HFFc6 (cell line): ENCODE results near the gene ATP1A3. TPM values are rescaled to one million over a fixed set of nuclear protein-coding genes. Genes with fewer than 3 reads are reported as not detected.

ENCODE experiments used
- DNase-seq: peaks from one replicate; pipeline ENCODE4 v3.0.0-alpha.2; 2018
- H3K27ac Mint-ChIP-seq: 2 replicates; pipeline ENCODE4 v1.8.0; 2020; ENCODE audit warnings: mild to moderate bottlenecking, mixed read lengths
- H3K27me3 Mint-ChIP-seq: 2 replicates; pipeline ENCODE4 v1.8.0; 2021; ENCODE audit warnings: mild to moderate bottlenecking, moderate library complexity, mixed read lengths; ENCODE audit not compliant: insufficient read depth
- H3K36me3 Mint-ChIP-seq: 2 replicates; pipeline ENCODE4 v1.8.0; 2021; ENCODE audit warnings: low read depth, mixed read lengths
- H3K4me1 Mint-ChIP-seq: 2 replicates; pipeline ENCODE4 v1.8.0; 2020; ENCODE audit warnings: low read depth, mixed read lengths
- H3K4me3 Mint-ChIP-seq: 2 replicates; pipeline ENCODE4 v1.8.0; 2020; ENCODE audit warnings: mild to moderate bottlenecking, moderate library complexity, mixed read lengths
- H3K9me3 Mint-ChIP-seq: 2 replicates; pipeline ENCODE4 v1.8.0; 2020; ENCODE audit warnings: mild to moderate bottlenecking, mixed read lengths
- total RNA-seq, 6 experiments: library from RNA; stranded (reverse); fragmentation: NEBNext Ultra II Directional; extraction: Animal tissue kit (Norgen Biotek cat#: 25700); gene quantifications; 2 replicates in 1 of 6; 3 replicates in 5 of 6; pipeline ENCODE4 v1.2.3, GENCODE V29; 2021
- TF ChIP-seq, protein P1 (sequence below): fragments of 200-600 bp; sonication (generic); IDR thresholded peaks from 2 replicates; pipeline ENCODE4 v1.5.0; 2021; ENCODE audit warnings: antibody characterized with exemption, mild to moderate bottlenecking

Gene ATP1A3
- total RNA-seq, 6 experiments from 2014 or later: 0.10 to 0.66 (median 0.33) TPM; not detected in 2

DNA sequence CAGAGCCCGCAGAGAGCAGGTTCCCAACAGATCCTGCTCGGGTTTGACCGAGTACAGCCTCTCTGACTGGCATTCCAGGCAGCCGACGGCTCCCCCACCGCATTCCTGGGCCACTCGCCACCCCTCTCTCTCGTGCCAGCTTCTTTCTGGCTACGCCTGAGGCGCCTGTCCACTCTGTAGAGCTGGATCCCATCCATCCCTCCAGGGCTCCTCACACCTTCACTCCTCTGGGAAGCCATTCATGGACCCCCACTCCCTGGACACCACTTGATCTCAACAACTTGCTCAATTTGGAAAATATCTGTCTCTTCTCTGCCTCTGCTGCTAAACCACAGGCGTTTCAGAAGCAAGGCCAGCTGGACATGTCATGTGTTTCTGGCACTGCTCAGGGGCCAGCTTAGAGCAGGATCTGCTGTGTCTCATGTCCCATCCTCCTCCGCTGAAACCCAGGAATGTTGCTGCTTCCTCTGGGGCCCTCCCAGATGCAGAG, 30.6 kb upstream of the ATP1A3 start:
- Mint-ChIP-seq H3K27me3 (peaks cover 15% of the 10 kb centered on the region), H3K4me3 (peak overlapping the region; percentile 58), H3K9me3 (no peaks in the 10 kb centered on the region), H3K27ac (peak overlapping the region; percentile 67), H3K36me3 (no peaks in the 10 kb centered on the region), H3K4me1 (peaks cover 34% of the 10 kb centered on the region)
- DNase-seq: peak; percentile 67
- TF ChIP-seq, protein P1, sequence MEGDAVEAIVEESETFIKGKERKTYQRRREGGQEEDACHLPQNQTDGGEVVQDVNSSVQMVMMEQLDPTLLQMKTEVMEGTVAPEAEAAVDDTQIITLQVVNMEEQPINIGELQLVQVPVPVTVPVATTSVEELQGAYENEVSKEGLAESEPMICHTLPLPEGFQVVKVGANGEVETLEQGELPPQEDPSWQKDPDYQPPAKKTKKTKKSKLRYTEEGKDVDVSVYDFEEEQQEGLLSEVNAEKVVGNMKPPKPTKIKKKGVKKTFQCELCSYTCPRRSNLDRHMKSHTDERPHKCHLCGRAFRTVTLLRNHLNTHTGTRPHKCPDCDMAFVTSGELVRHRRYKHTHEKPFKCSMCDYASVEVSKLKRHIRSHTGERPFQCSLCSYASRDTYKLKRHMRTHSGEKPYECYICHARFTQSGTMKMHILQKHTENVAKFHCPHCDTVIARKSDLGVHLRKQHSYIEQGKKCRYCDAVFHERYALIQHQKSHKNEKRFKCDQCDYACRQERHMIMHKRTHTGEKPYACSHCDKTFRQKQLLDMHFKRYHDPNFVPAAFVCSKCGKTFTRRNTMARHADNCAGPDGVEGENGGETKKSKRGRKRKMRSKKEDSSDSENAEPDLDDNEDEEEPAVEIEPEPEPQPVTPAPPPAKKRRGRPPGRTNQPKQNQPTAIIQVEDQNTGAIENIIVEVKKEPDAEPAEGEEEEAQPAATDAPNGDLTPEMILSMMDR: no peak

- DNase-seq: no peak
- H3K9me3 Mint-ChIP-seq: no peaks in the 10 kb centered on the region
- H3K27ac Mint-ChIP-seq: no peak overlapping the region
- TF ChIP-seq, protein P1: 0 out of 2 replicates have a peak, but pooled peaks have one; percentile 4
- H3K27me3 Mint-ChIP-seq: peaks cover 15% of the 10 kb centered on the region
- H3K4me3 Mint-ChIP-seq: no peak overlapping the region
- peaks cover 41% of the 10 kb centered on the region for H3K4me1 Mint-ChIP-seq
- H3K36me3 Mint-ChIP-seq: no peaks in the 10 kb centered on the region
Measured at GRCh38 chr19:42023943-42024260, 29.9 kb upstream of the ATP1A3 start.

- Mint-ChIP-seq H3K9me3 (no peaks in the 10 kb centered on the region), H3K4me3 (no peak overlapping the region), H3K36me3 (no peaks in the 10 kb centered on the region), H3K27ac (no peak overlapping the region), H3K4me1 (peaks cover 45% of the 10 kb centered on the region), H3K27me3 (peaks cover 14% of the 10 kb centered on the region)
- peak; percentile 22 for DNase-seq
- TF ChIP-seq, protein P1: peak; percentile 69; the same call in 1 of the 2 replicates
Measured at GRCh38 chr19:42023121-42023942, 29.3 kb upstream of the ATP1A3 start.

DNA sequence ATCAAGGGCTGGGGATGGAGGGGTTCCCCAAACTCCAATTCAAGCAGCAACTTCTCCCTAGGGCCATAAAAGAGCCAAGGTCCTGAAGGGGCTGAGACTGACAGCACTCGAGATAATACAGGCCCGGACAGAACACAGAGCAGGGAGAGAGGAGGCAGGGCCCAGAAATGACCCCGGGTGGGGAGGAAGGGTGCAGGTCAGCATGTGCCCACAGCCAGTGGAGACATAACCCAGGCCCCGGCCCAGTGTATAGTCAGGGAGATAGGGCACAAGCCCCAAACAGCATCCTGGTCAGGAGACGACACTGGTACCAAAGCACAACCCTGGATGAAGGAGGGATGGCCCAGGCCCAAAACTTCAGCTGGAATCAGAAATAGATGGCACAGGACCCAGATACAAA, 28.6 kb upstream of the ATP1A3 start:
- H3K27me3 Mint-ChIP-seq: peaks cover 9% of the 10 kb centered on the region
- no peak overlapping the region for H3K27ac Mint-ChIP-seq
- no peaks in the 10 kb centered on the region for H3K9me3 Mint-ChIP-seq
- no peak overlapping the region for H3K4me3 Mint-ChIP-seq
- TF ChIP-seq, protein P1: no peak
- H3K36me3 Mint-ChIP-seq: no peaks in the 10 kb centered on the region
- DNase-seq: no peak
- H3K4me1 Mint-ChIP-seq: peaks cover 49% of the 10 kb centered on the region

GRCh38 chr19:42021185-42021584, 27.2 kb upstream of the ATP1A3 start:
- TF ChIP-seq, protein P1: no peak
- DNase-seq: no peak
- H3K9me3 Mint-ChIP-seq: no peaks in the 10 kb centered on the region
- H3K36me3 Mint-ChIP-seq: no peaks in the 10 kb centered on the region
- no peak overlapping the region for H3K27ac Mint-ChIP-seq
- no peak overlapping the region for H3K4me3 Mint-ChIP-seq
- peaks cover 5% of the 10 kb centered on the region for H3K27me3 Mint-ChIP-seq
- H3K4me1 Mint-ChIP-seq: peaks cover 53% of the 10 kb centered on the region
